Liver (tissue), 9 donors: ENCODE data around the gene KIF26B. TPM values are rescaled to one million over a fixed set of nuclear protein-coding genes. Genes with fewer than 3 reads are reported as not detected.

Experiments used
- DNase-seq: peaks from one replicate; pipeline ENCODE4 v3.0.0-alpha.2; 2017; ENCODE audit warnings: low spot score
- H3K27ac ChIP-seq, 2 donors: one replicate each; pipeline ENCODE4 v1.7.0; 2013; ENCODE audit warnings: inconsistent platforms in 2 of 2, low read length in 2 of 2, control low read depth in 1 of 2, low read depth in 1 of 2, mild to moderate bottlenecking in 1 of 2
- H3K27me3 ChIP-seq, 4 donors: one replicate each; pipeline versions ENCODE4 v1.6.1 to v1.7.0; 2013; ENCODE audit warnings: low read length in 3 of 4, inconsistent platforms in 1 of 4, mild to moderate bottlenecking in 1 of 4, moderate library complexity in 1 of 4; ENCODE audit not compliant: control insufficient read depth in 4 of 4, insufficient read depth in 4 of 4
- H3K36me3 ChIP-seq, 4 donors: one replicate each; pipeline versions ENCODE4 v1.6.1 to v1.7.0; 2013; ENCODE audit warnings: low read length in 3 of 4, mild to moderate bottlenecking in 3 of 4, low read depth in 1 of 4, moderate library complexity in 1 of 4; ENCODE audit not compliant: control insufficient read depth in 4 of 4, insufficient read depth in 3 of 4
- H3K4me1 ChIP-seq, 4 donors: one replicate each; pipeline versions ENCODE4 v1.6.1 to v1.7.0; 2013; ENCODE audit warnings: low read length in 3 of 4, mild to moderate bottlenecking in 3 of 4, moderate library complexity in 1 of 4; ENCODE audit not compliant: control insufficient read depth in 4 of 4, insufficient read depth in 4 of 4
- H3K4me3 ChIP-seq, 3 donors: one replicate each; pipeline versions ENCODE4 v1.6.1 to v1.7.0; 2013; ENCODE audit warnings: low read length in 3 of 3, control low read depth in 1 of 3, low read depth in 1 of 3, mild to moderate bottlenecking in 1 of 3
- H3K9ac ChIP-seq, 2 donors: one replicate each; pipeline ENCODE4 v1.7.0; 2013; ENCODE audit warnings: low read length in 2 of 2, mild to moderate bottlenecking in 2 of 2, moderate library complexity in 2 of 2, control low read depth in 1 of 2, low read depth in 1 of 2
- H3K9me3 ChIP-seq, 4 donors: one replicate each; pipeline versions ENCODE4 v1.6.1 to v1.7.0; 2013; ENCODE audit warnings: low read length in 3 of 4; ENCODE audit not compliant: control insufficient read depth in 4 of 4
- CTCF ChIP-seq: fragments of 150-350 bp; IDR thresholded peaks from 2 replicates; pipeline ENCODE4 v1.5.1; 2017; ENCODE audit warnings: improper control_type of control experiment, low read depth, low read length; ENCODE audit not compliant: missing input control
- EGR1 ChIP-seq, 2 donors: IDR thresholded peaks; 2 replicates each; pipeline ENCODE4 v1.6.1; 2016 to 2018; ENCODE audit warnings: antibody characterized with exemption in 2 of 2, low read depth in 2 of 2
- FOXA1 ChIP-seq: IDR thresholded peaks from 2 replicates; pipeline ENCODE4 v1.6.1; 2016; ENCODE audit warnings: antibody characterized with exemption
- FOXA2 ChIP-seq: IDR thresholded peaks from 2 replicates; pipeline ENCODE4 v1.6.1; 2016; ENCODE audit warnings: antibody characterized with exemption
- GABPA ChIP-seq, 2 donors: IDR thresholded peaks in 1 of 2; conservative IDR thresholded peaks in 1 of 2; 2 replicates each; pipeline ENCODE4 v1.6.1; 2016; ENCODE audit warnings: antibody characterized with exemption in 2 of 2, mild to moderate bottlenecking in 1 of 2, moderate library complexity in 1 of 2
- HNF4A ChIP-seq, 2 donors: conservative IDR thresholded peaks; 2 replicates each; pipeline ENCODE4 v1.6.1; 2016; ENCODE audit warnings: antibody characterized with exemption in 2 of 2, mild to moderate bottlenecking in 2 of 2
- HNF4G ChIP-seq: IDR thresholded peaks from 2 replicates; pipeline ENCODE4 v1.6.1; 2016; ENCODE audit warnings: antibody characterized with exemption
- JUND ChIP-seq, 2 donors: IDR thresholded peaks; 2 replicates each; pipeline ENCODE4 v1.6.1; 2016; ENCODE audit warnings: antibody characterized with exemption in 2 of 2
- MAX ChIP-seq: IDR thresholded peaks from 2 replicates; pipeline ENCODE4 v1.6.1; 2016; ENCODE audit warnings: antibody characterized with exemption
- NR2F2 ChIP-seq: IDR thresholded peaks from 2 replicates; pipeline ENCODE4 v1.6.1; 2016; ENCODE audit warnings: antibody characterized with exemption
- REST ChIP-seq: IDR thresholded peaks from 2 replicates; pipeline ENCODE4 v1.6.1; 2016; ENCODE audit warnings: antibody characterized with exemption, mild to moderate bottlenecking
- RXRA ChIP-seq, 2 donors: IDR thresholded peaks; 2 replicates each; pipeline ENCODE4 v1.6.1; 2017 to 2018; ENCODE audit warnings: antibody characterized with exemption in 2 of 2, mild to moderate bottlenecking in 1 of 2
- SP1 ChIP-seq: IDR thresholded peaks from 2 replicates; pipeline ENCODE4 v1.6.1; 2018; ENCODE audit warnings: antibody characterized with exemption, mild to moderate bottlenecking
- YY1 ChIP-seq: IDR thresholded peaks from 2 replicates; pipeline ENCODE4 v1.6.1; 2016; ENCODE audit warnings: antibody characterized with exemption, mild to moderate bottlenecking
- ZBTB33 ChIP-seq: IDR thresholded peaks from 2 replicates; pipeline ENCODE4 v1.6.1; 2016; ENCODE audit warnings: antibody characterized with exemption
- WGBS: extraction: QIAGEN DNeasy Blood & Tissue Kit; methylation state at CpG from one replicate; pipeline ENCODE4 v1.1.7; 2013; 5-methylcytosine and 5-hydroxymethylcytosine counted together
- polyA plus RNA-seq, 2 donors: library from polyadenylated mRNA; stranded (reverse) in 1 of 2; unstranded in 1 of 2; fragments of 200-250 nt in 1 of 2; fragments of >200 nt in 1 of 2; fragmentation: Nextera tagmentation in 1 of 2; extraction: Ambion mirVana in 1 of 2; gene quantifications; one replicate each; pipeline versions ENCODE4 v1.2.1 to v1.2.3, GENCODE V29; 2013 to 2015
- total RNA-seq, 2 donors: library from RNA; depleted of rRNA; stranded (reverse); fragments of >200 nt; gene quantifications; one replicate each; pipeline ENCODE4 v1.2.3, GENCODE V29; 2014
- donor health status: healthy.
- donor health status: healthy.
- donor health status: healthy.
- donor health status: healthy.
- donor health status: healthy.

Gene KIF26B
- total and polyA plus RNA-seq, 4 donors = 0.10 to 1.7 (median 0.34) TPM

GRCh38 chr1:245605480-245606156 lies 450.8 kb downstream of the KIF26B start (continued):
- no peak for TF ChIP-seq EGR1 (IDR thresholded peaks at IDR 0.05; ENCODE audit: low read depth in 2 of 2)

- TF ChIP-seq MAX = no peak
Observed at GRCh38 chr1:245606157-245606725, 451.5 kb downstream of the KIF26B start.

GRCh38 chr1:245608271-245608670 lies 453.5 kb downstream of the KIF26B start:
- Histone ChIP-seq H3K36me3 (no peaks in the 10 kb centered on the region), H3K4me3 (no peak overlapping the region), H3K9me3 (no peaks in the 10 kb centered on the region), H3K27ac (no peak overlapping the region), H3K27me3 (no peaks in the 10 kb centered on the region), H3K4me1 (no peaks in the 10 kb centered on the region), H3K9ac (no peak overlapping the region)
- TF ChIP-seq CTCF = no peak
- TF ChIP-seq YY1 = no peak
- no peak for TF ChIP-seq SP1
- no peak for TF ChIP-seq JUND (IDR thresholded peaks at IDR 0.05)
- TF ChIP-seq FOXA2 = no peak
- TF ChIP-seq HNF4G = no peak
- no peak for TF ChIP-seq ZBTB33
- TF ChIP-seq RXRA (IDR thresholded peaks at IDR 0.05) = no peak
- TF ChIP-seq FOXA1 = no peak
- no peak for TF ChIP-seq NR2F2
- no peak for TF ChIP-seq EGR1 (IDR thresholded peaks at IDR 0.05; ENCODE audit: low read depth in 2 of 2)
- TF ChIP-seq REST = no peak
- TF ChIP-seq MAX = no peak
- no peak for TF ChIP-seq GABPA (IDR thresholded peaks at IDR 0.05 in 1 of 2, conservative IDR thresholded peaks at IDR 0.05 in 1 of 2)
- TF ChIP-seq HNF4A (conservative IDR thresholded peaks at IDR 0.05) = no peak
- WGBS = 72% methylated on average over 2 of the region's 2 CpGs
- DNase-seq = no peak

More at GRCh38 chr1:245606157-245606725, 451.5 kb downstream of the KIF26B start:
- Histone ChIP-seq H3K27ac (no peak overlapping the region), H3K36me3 (no peaks in the 10 kb centered on the region), H3K27me3 (no peaks in the 10 kb centered on the region), H3K9ac (no peak overlapping the region), H3K4me1 (no peaks in the 10 kb centered on the region), H3K4me3 (no peak overlapping the region), H3K9me3 (no peaks in the 10 kb centered on the region)
- DNase-seq = no peak
- WGBS = 90% methylated on average over 16 of the region's 16 CpGs
